ENCODE data around the gene AATK.

AATK gene

DNA sequence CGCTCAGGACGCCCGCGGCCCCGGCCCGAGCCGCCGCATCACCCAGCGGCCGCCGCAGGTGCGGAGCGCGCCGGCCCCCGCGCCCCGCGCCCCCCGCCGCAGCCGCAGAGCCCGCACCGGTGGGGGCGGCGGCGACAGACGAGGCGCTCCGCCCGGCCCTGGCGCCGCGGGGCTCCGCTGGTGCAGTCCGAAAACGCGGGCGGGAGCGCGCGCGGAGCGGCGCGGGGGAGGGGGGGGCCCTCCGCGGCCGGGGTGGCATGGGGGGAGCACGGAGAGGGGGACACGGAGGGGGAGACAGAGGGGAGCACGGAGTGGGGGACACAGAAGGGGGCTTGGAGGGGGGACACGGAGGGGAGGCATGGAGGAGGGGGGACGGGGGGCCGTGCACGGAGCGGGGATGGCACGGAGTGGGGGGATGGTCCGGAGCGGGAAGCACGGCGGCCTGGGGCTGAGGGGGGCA lies at the start of gene AATK:
Gene AATK, minus strand, starts transcription at position 189 of the 460 bp plus-strand sequence. CDS start 229 bp downstream, outside the sequence.
- no peak for DNase-seq

DNA sequence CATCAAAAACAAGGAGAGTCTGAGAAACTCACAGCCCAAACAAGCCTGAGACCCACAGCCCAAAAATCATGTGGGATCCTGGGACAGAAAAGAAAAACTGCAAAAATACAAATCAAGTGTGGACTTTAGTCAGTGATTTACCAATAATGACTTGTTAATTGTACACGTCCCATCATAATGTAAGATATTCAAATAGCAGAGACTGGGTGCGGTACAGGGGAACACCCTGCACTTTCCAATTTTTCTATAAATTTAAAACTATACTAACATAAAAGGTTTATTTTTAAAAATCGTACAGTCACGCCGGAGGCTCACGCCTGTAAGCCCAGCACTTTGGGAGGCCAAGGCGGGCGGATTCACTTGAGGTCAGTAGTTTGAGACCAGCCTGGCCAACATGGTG lies 48.0 kb upstream of the AATK start:
- DNase-seq = no peak

DNA sequence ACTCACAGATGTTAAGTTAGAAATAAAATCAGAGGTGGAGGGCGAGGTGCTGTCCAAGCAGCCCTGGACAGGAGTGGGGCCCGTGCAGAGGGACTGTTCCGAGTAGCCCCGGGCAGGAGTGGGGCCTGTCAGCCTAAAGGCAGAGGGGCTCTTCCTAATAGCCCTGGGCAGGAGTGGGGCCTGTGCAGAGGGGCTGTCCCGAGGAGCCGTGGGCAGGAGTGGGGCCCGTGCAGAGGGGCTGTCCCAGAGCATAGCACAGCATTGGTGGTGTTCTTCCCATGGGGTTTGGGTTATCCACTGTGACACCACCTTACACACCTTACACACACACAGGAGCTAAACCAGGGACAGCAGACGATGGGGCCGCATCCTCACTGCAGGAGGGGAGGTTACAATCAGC lies 46.3 kb upstream of the AATK start:
- no peak for DNase-seq

DNA sequence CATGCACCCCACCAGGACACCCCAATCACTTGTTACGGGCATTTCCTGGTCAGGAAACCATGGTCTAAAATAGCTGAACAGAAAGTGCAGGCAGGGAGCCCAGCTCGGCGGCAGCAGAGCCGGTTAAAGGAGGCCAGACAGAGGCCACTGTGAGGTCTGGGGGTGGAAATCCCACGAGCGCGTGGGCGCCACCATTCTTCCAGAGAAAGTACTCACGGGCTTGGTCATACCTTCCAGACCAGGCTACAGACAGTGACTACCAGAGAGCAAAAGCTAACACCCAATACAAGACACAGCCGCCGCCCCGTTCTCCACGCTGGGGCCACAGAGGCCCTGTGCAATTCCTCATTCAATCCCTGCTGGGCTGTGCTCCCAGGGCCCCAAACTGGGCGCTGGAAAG lies 44.8 kb upstream of the AATK start:
- DNase-seq = no peak

DNA sequence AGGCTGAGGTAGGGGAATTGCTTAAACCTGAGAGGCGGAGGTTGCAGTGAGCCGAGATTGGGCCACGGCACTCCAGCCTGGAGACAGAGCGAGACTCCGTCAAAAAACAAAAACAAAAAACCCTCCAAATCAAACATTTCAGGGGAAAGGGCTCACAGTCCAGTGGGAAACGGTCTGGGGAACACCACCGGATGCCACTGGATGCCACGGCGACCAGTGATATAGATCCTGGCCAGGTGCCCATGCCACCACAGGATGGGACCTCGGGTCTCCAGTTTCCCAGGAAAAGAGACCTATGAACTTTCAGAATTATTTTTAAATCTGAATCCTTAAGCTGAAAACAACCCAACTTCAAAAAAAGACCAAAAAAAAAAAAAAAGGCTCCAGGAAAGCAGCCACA lies 44.4 kb upstream of the AATK start:
- no peak for DNase-seq

DNA sequence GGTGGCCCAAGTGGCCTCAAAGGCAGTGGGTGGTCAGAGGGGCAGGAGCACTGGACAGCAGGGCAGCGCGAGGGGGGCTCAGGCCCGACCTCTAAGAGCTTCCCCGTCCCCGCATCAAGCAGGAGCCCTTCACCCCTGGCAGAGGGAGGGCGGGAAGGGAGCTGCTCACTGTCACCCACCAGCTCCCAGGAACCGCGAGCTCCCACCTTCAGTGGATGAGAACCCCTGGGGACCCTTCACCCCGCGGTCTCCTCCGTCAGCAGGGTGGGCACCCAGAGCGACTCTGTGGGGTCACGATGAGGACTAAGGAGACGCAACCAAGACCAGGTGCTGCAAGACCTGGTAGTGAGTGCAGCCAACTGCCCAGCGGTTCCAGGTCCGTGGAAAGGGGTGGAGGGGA lies 43.1 kb upstream of the AATK start:
- DNase-seq = no peak

GRCh38 chr17:81208651-81209050 lies 42.6 kb upstream of the AATK start:
- DNase-seq = no peak

GRCh38 chr17:81207610-81208581 lies 41.9 kb upstream of the AATK start:
- no peak for DNase-seq

DNA sequence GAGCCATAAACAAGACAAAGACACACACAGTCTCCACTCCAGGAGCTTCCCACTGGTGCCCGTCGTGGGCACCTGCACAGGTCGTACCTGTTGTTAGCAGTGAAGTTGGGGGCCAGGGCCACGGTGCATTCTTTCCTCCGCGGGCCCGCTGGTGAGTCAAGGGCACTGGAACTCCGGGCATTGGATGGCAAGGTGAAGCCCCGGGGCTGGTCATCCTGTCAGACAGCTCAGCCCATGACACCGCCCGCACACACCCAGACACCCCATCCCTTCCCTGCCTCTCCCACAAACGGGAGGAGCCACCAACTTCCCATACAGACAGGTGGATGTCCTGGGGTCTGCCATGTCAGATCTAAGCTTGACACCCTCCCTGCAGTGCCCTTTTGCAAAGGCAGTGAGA lies 40.6 kb upstream of the AATK start:
- no peak for DNase-seq

GRCh38 chr17:81206166-81206565 lies 40.1 kb upstream of the AATK start:
- DNase-seq = no peak

GRCh38 chr17:81204578-81204977 lies 38.6 kb upstream of the AATK start:
- DNase-seq = no peak

GRCh38 chr17:81203136-81203535 lies 37.1 kb upstream of the AATK start:
- DNase-seq = no peak

DNA sequence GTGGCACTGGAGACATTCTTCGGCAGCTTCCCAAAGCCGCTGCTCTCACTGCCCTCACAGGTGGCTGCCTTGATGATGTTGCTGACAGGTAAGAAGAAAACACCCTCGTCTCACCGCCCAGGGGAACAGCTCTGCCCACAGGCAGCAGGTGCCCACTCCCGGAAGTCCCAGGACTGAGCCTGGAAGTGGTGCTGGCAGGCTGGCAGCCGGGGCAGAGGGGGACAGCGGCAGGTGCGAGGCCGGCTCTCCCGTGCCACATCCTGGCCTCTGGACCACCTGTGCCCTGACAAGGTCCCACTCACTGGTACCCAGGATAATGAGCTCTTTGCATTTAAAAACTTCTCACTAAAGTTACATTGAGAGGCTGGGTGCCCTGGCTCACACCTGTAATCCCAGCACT lies 36.3 kb upstream of the AATK start:
- DNase-seq = no peak

DNA sequence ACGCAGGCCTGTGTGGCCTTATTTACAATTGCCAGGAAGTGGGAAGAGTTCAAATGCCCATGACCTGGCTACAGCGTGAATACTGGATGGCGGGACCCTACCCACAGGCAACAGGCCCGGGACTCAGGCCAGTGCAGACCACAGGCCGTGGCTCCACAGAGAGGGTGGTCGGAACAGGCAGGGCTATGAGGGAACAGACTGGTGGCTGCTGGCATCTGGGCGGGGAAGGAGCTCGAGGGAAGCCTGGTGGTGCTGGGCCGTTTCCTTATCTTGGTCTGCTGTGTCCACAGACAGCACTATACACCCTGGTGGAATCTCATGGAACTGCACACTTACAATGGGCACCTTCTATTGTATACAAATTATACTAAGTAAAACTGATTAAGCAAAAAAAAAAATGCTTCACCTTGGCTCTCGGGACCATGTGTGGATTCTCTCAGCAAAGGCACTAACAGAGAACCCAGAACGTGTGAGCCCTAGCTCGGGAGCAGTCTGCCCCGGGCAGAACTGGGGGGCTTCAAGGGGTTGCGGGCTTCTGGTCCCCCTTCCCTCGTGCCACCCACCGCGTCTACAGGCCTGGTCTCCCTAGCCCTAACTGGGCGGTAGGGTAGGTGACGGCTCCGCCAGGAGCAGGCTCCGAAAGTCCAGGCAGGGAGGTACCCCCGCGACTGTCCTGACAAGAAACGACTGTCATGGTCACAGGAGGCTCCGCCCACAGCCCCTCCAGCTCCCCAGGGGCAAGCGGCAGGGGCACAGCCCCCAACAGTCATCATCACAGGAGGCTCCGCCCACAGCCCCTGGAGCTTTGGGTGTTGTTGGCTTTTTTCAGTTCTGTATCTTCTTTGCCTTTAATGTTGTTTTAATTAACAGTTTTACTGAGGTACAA lies 34.9 kb upstream of the AATK start:
- no peak for DNase-seq

DNA sequence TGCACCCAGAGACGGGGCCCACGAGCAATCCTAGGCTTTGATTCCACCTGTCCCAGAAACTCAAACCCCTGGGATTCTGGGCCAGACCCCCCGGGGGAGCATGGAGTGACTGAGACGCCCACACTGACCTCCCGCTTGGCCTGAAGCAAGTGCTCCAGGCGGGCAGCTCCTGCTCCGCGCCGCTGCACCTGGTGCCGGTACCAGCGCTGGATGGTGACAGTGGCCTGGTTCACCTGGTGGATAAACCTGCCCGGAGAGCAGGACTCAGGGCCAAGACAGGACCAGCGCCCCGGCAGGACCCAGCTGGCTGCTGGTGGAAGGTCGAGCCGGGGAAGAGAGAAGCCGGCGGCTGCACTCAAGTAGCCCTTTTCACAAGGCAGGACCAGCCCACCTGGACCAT lies 34.2 kb upstream of the AATK start:
- no peak for DNase-seq

DNA sequence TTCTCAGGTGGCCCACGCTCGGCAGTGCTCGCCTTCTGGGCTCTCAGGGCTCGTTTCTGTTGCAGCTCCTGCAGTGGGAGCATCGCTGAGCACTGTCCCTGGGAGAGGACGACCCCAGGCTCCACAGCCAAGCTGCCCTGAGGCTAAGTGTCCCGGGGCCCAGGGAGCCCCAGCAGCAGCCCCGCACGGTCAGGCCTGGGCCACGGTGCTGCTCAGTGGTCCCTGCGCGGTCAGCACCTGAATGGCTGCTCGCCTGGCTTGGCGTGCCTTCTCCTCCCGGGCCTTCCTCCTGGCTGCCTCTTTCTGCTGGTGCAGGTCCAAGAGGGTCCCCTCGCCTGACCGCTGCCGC lies 33.4 kb upstream of the AATK start:
- no peak for DNase-seq

GRCh38 chr17:81198826-81199481 lies 32.9 kb upstream of the AATK start:
- no peak for DNase-seq

DNA sequence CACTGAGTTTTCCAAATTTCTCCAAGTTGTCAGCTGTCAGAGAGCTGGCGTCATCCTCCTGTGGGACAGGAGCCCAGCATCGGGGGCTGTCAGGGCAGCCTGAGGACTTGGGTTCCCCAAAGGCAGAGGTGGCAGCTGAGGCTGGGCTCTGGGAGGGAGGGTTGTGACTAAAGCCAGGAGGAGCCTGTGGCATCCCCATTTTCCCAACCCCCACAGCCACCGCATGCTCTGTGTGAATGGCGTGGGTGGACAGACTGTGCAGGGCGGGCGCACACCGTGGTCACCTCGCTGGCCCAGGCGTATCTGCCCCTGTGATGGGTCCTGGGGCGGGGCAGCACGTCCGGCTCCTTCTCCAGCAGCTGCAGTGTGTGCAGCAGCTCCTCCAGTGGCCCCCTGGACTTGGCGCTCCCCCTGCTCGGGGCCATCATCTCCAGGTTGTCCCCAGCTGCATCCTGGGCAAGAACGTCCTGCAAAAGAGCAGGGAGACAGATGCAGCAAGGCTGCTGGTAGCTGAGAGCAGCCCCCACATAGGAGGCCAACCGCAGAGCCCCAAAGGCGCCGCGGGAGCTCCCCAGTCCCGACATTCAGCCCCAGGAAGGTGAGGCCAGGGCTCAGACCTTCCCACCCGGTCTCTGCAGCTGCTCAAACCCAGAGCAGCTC lies 31.9 kb upstream of the AATK start:
- no peak for DNase-seq

- DNase-seq = no peak
Measured at GRCh38 chr17:81197409-81197795, 31.4 kb upstream of the AATK start.

DNA sequence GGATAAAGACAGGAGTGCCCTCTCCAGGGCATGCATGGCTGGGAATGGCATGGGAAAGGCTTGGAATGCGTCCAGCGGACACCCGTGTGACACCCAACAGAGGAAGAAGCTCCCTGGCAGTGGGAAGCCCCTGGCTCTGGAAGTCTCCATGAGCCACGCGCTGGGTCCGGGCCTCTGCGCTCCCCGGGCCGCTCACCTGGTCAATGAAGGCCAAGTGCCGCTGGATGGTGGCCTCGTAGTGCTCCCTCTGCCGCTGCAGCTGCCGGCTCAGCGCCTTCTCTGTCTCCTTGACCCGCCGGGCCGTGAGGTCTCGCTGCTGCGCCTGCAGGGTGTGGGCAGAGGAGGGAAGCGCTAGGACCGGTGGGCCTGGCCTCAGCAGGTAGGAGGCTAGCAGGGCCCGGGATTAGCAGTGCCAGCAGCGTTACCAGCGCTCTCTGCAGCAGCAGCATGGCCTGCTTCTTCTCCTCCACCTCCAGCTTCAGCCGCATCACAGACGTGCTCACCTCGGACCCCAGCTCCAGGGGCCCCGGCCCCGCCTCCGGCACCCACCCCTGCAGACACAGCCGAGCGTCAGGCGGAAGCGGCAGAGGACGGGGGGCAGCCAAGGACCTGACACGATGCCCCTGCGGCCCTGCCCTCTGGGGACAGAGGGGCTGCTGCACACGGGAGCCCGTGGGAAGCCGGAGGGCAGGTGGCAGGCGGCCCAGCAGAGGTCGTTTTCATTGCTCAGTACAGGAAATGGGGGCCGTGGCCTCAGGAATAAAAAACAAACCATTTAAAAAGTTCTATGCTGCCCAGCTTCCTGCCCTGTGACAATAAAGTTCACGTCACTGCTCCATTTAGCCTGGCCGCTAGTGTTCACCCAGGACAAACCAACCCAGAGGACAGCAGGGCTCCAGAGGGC lies 30.7 kb upstream of the AATK start:
- no peak for DNase-seq

DNA sequence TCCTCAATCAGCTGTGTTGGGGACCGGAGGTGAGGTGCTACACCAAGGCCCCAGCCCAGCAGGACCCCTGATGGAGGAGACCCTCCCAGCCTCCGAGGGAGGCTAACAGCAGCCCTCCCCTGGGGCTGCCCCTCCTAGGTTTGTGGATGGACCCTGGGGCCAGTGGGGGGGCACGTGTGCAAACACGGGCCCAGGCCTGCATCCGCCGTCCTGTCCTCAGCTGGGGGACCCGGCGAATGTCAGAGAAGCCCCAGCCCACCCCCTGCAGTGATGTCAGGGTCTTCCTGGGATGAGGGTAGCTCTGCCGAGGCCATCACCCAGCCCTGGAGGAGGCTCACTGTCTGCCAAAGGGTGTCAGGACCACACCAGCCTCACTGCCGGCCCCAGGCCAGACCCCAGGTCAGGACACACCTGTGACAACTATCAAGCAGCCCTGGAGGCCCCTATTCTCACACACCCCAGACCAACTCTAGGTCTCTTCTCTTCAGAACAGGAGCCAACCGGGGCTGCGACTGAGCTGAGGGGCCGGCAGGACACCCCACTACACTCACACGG lies 30.0 kb upstream of the AATK start:
- no peak for DNase-seq

All from activated CD4-positive, CD25-positive, alpha-beta regulatory T cell (primary cell).